Stimulated activated CD4-positive, alpha-beta T cell treated with anti-CD3 and anti-CD28 coated beads, Interleukin-1b, Interleukin-23, amount 100 ng/mL, for 1 hour (primary cell): ENCODE results near the gene CENPX.

ENCODE experiments used
- DNase-seq, 2 donors: peaks; one replicate each; pipeline ENCODE4 v3.0.0-alpha.2; 2020; ENCODE audit warnings: low read depth in 2 of 2

CENPX gene

DNA sequence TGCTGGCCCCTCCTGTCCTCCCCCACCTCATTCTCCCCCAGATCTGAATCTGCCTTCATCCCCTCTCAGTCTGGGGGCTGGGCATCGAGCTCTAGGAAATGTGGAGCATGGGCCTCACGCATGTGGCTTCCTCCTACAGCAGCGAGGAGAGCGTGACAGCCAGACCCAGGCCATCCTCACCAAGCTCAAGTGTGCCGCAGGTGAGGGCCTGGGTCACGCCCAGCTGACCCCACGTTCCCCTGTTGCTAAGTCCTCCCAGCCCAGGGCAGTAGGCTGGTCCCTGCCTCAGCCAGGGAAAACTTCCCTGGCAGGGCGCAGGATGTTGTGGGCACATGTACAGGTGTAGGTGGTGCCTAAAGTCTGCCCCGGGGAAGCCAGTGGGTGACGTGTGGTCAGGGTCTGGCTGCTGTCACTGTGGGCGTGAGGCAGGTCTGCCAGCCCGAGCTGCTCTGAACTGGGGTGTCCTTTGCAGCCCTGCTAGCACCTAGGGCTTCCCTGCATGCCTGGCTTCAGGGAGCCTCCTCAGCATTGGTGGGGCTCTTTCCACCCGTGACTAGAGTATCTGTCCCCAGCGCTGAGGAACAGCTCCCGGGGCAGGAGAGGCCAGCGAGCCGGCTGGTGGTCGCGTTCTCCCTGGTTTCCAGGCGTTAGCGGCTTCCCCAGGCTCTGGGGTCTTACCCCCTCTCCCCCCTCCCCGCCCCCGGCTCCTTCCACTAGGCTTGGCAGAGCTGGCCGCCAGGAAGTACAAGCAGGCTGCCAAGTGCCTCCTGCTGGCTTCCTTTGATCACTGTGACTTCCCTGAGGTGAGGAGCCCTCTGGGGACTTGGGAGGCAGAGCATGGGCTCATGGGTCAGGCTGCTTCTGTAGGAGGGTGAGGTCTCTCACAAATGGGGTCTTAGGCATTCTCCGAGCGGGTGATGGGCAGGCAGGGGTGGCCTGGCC is 32.6 kb upstream of the CENPX start:
- no peak for DNase-seq

DNA sequence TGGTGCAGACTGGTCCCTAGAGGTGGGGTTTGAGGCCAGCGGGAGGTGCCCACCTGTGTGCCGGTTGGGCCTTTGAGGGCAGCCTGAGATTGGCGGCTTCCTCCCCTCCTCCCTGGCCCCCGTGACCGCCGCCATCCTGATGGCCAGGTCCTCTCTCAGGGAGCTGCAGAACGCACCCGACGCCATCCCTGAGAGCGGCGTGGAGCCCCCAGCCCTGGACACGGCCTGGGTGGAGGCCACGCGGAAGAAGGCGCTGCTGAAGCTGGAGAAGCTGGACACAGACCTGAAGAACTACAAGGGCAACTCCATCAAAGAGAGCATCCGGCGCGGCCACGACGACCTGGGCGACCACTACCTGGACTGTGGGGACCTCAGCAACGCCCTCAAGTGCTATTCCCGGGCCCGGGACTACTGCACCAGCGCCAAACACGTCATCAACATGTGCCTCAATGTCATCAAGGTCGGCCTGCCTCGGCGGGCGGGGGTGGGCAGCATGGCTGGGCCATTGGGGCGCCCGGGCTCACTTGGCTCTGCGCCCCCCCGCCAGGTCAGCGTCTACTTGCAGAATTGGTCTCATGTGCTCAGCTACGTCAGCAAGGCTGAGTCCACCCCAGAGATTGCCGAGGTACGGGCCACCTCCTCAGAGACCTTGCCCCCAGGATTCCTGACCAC is 31.8 kb upstream of the CENPX start:
- DNase-seq, result no peak

DNA sequence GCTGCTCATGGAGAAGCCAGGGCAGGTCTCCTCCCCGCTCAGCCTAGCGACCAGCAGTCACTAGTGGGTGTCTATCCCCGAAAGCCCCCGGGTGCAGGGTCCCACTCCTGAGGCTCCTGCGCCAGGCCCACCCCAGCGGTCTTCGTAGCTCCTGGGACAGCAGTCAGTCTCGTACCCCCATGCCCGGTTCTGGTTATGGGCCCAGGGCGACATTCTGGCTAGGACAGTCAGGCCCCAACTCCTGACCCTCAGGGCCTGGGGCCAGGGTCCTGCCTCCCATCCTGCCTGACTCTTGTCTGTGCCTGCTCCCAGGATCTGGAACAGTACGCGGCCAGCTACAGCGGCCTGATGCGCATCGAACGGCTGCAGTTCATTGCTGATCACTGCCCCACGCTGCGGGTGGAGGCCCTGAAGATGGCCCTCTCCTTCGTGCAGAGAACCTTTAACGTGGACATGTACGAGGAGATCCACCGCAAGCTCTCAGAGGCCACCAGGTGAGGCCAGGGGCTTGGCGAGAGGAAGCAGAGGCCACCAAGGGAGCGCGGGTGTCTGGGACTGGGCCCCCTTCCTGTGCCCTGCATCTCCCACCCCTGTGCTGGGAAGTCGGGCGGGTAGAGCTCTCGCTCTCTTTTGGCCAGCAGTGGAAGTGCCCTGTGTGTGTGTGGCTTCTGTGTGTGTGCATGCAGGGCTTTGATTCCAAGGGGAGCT is 31.0 kb upstream of the CENPX start:
- DNase-seq, result no peak

DNA sequence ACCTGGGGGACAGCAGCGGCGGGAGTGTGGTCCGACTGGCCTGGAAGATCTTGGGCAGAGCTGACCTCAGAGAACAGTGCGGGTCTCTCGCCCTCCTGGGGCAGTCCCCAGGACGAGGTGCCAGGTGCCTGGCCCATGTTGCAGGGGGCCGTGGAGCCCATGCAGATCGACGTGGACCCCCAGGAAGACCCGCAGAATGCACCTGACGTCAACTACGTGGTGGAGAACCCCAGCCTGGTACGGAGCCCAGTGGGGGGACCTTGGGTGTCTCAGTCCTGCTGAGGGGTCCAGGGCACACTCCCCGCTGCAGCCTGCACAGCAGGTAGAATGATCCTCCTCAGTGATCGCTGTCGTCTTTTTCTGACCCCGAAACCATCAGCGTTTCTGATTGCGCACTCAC is 30.5 kb upstream of the CENPX start:
- no peak for DNase-seq

DNA sequence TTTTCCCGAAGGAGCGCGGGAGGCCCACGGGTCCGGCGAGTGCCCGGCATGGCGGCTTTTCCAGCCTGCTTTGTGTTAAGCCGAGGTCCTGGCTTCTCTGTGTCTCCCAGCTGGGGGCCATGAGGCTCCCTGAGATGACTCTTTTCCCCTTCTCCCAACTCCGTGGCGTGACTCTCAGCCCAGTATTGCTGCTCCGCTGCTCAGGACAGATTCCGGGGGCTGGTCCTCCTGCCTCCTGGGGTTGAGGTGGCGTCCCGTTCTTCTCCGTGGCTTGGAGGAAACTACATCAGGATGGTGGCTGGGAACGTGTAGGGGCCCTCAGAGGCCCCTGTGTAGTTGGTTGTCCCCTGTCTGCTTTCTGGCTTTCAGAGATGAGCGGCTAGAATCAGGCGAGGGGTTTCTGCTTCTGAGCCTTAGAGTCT is 30.0 kb upstream of the CENPX start:
- DNase-seq, result no peak

DNA sequence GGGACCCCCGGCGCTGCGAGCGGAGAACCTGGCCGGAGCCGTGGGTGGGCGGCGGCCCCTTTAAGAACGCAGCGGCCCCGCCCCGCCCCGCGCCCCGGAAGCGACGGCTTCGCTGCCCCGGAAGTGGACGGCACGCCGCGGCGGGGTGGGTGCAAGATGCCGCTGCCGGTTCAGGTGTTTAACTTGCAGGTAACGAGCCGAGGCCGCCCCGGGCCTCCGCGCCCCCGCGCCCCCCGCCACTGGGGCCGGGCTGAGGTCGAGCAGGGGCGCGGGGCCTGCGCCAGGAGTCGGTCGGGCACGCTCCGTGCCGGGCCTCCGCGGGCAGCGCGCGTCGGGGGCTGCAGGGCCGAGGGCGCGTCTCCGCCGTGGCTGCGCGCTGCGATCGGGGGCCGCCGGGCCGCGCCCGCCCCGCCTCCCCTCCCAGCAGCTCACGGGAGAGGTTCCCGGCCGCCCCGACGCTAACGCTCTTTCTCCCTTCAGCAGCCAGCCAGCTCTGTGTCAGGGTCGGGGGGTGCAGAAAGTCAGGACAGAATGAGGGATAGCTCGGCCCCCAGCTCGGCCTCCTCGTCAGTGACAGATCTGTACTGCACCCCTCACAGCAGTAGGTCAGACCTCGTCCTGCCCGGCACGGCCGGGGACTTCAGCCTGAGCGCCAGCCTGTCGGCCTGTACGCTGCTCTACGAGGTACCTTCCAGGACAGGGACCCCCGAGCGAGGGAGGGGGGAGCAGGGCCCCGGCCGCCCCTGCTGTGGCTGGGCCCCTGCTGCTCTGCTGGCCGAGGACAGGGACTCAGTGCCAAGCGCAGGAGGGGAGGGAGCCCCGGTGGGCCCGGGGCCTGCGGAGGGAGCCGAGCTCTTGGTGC is 29.3 kb upstream of the CENPX start, which contains the start of the genes GPS1 and RFNG:
TSS of gene GPS1 (plus strand) at position 123 of the 862 bp plus-strand sequence. CDS start at position 157, 34 bp downstream.
TSS of gene RFNG (minus strand) at position 36 of the 862 bp plus-strand sequence. CDS start 45 bp downstream, outside the sequence.
- peak; percentile 53 to 75 for DNase-seq

DNA sequence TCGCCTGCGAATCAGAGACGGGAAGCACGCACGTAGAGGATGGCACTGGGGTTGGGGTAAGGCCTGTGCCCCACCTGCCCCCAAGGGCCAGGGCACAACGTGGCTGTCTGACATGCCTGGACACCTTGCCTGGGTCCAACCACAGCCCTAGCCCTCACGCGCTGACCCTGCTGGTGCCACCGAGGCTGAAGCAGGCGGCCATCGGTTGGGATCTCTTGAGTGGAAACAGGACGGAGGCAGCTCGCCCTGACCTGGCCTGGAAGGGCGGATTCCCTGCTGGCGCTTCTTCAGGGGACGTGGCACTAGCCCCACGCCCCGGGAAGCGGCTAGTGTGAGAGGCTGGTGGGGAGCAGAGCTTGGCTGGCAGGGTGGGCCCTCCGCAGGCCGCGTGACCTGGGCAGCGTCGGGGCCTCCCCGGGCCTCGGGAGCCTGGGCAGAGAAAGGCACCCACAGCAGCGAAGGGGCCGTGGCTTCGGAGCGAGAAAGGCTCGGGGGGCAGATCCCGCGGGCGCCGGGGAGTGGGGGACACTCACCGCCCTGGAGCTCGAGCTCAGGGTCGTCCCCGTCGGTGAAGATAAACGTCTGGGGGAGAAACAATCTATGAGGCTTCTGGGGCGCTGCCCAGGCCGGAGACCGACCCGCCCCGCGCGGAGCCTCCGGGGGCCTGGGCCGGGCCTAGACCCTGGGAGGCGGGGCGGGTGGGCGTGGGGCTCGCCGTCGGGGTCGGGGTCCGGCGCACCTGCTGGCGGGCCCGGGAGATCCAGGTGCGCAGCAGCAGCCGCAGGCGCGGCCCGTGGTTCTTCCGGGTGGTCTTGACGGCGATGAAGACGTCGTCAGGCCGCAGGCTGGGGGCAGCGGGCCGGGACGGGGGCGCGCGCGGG is 28.3 kb upstream of the CENPX start:
- DNase-seq, result no peak

DNA sequence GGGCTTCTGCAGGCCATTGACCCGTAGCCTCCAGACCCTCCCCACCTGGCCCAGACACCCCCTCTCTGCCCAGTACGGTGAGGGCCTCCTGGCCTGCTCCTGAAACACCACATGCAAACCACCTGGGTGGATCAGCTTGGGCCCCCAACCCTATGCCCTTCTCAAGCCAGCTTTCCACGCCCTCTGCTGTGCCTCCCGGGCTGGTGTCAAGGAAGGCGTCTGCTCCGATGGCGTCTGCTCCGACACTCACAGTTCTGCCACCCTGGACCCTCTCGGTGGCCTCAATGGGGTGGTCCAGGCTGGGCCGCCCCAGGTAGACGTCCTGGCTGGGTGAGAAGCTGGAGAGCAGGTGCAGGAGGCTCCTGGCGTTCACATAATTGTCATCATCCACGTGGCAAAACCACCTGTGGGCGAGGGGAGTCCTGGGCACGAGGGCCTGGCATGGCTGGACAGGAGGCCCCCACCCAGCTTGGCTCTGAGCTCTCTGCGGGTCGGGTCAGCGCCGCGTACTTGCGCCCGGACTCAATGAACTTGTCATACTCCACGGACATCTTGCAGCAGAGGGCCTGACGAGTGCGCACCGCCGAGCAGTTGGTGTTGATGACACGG is 27.6 kb upstream of the CENPX start:
- DNase-seq, result no peak

DNA sequence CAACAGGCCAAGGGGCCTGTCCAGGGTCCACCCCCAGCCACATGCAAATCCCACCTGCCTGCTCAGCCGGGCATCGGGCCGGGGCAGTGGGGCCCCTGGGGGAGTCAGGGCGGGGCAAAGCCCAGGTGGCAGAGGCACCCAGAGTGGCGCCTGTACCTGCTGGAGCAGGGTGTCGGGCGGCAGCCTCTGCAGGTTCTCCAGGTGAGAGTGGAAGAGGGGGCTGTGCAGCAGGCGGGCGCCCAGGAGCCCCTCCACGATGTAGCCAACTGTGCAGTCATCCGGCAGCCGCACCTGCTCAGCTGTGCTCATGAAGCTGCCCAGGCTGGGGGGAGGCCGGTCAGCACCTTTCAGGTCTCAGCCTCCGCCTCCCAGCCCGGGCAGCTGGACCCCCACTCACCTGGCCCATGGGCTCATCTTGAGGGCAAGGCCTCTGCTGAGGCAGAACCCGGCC is 26.9 kb upstream of the CENPX start:
- no peak for DNase-seq

DNA sequence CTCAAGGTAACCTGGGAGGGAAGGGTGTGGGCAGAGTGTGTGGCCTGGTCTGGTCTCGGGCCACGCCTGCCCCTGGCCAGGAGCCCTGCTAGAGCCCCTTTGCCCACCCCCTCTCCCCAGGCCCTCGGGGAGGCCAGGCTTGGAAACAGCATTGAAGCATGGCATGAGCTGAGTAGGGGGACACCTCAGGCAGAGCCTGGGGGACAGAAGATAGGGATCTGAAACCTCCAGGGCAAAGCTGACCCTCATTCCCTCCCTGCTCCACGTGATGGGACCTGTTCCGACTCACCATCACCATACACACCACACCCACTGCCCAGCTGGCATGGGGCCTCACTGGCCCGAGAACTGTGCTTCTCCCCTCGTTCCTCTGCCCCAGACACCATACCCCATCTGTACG is 26.4 kb upstream of the CENPX start:
- DNase-seq, result no peak

DNA sequence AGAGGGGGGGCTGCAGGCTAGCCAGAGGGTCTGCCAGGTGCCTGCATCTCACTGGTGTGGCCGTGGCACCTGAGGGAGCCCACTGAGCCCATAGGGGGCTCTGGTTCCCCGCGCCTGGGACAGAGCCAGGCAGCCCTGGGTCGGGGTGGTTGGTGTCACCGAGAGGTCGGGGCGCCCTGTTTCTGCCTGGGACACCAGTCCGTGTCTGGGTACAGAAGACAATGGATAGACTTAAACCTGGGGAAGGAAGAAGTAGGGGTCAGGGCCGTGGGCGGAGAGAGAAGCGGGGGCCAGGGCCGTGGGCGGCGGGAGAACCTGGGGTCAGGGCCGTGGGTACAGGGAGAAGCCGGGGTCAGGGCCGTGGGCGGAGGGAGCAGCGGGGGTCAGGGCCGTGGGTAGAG is 25.9 kb upstream of the CENPX start:
- no peak for DNase-seq

DNA sequence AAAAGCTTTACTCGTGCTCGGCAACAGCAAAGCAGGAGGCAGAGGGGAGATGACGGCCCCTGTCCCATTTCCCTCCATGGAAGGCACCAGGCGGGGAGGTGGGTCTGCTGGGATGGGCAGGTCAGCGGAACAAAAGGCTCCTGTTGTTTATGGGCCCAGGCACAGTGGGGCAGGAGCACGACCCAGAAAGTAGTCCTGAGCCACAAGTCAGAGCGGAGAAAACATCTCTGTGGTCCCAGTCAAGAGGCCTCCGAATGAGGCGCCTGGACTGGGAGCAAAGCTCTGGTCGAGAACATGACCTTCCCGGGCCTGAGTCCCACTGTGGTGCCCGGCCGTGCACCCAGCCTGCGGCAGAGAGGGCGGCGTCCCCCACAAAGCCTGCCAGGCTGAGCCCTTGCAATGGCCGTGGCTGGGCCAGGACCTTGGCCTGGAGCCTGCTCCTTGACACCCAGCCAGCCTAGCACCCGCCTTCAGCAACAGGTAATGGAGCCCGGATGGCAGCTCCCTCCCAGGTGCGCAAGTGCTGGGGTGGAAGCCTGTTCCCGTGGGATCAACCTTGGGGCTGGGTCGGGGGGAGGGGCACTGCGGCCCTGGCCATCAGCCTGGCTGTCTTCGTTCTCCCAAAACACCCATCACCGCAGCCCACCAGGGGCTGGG is 25.4 kb upstream of the CENPX start:
- DNase-seq, result no peak

DNA sequence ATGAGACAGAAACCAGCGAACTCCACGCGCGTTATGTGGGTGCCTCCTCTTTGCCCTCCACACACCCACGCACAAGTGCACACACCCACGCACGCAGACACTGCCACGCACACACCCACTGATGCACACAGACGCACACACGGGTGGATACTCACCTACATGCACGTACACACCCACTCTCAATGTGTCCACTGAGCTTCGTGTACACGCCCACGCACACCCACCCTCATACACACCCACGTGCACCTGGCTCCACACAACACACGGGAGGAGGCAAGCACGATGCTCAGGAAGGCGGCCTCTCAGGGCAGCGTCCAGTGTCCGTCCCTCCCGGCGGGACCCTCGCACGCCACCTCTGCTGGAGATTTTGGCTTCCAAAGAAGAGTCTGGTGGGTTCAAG is 24.7 kb upstream of the CENPX start:
- no peak for DNase-seq

DNA sequence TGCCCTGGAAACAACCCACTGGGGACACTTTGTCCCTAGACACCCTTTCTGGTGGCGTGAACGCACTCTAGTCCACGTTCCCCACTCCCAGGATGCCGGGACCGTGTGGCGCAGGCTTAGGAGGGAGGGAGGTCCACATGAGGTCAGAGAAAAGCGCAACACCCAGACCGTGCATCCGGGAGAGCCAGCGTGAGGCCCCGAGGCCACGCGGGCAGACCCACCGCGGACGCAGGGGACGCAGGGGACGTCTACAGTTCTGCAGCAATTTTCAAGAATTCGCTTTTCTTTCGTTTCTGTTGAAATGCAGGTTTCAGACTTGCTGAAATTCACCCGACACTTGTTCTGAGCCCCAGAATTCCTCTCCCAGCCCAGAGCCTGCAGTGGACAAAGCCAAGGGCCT is 24.2 kb upstream of the CENPX start:
- no peak for DNase-seq

DNA sequence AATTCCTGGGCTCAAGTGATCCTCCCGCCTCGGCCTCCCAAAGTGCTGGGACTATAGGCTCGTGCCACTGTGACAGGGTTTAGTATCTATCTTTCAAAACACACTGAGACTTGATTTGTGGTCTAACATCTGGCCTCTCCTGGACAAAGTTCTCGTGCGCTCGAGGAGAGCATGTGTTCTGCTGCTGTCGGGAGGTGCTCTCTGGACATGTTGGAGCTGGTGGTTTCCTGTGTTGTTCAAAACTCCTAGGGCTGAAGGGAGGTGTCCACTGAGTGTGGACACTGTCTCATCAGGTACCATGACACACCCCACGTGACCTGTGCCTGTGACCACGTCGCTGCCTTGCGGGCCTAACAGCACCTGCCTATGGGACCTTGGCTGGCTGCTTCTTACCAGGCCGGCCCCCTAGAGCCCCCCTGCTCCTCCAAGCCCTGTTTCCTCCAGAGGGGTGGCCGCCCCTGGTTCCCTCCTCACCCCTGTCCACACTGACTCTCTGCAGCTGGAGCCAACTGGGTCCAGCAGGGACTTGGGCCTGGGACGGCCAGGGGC is 23.3 kb upstream of the CENPX start:
- DNase-seq, result no peak

DNA sequence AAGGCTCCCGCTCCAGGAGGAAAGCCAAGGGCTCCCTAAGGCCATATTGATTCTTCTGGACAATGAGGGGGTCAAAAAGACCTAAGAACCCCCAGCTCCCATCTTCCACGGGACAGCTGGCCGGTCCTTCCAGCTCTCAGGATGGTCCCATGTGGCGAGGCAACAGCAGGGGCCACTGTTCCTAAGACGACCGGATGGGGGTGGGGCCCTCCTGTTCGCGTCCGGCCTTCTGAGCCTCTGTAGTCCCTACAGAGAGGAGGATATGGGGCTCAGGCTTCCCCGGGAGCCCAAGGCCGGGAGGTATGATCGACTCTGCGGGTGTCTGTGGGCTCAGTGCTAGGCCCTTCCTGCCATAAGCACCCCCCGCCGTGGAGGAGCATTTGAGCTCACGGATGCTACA is 20.8 kb upstream of the CENPX start:
- no peak for DNase-seq

DNA sequence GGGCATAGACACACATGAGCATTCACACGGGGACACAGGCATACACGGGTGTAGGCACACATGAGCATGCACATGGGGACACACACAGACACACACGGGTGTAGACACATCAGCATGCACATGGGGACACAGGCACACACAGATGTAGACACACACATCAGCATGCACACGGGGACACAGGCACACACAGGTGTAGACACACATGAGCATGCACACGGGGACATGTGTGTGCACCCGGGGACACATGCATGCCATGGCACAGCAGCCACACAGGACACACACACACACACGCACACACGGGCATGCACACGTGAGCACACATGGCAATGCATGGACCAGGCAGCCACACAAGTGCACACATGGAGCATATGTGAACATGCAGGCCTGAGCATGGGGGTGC is 20.0 kb upstream of the CENPX start:
- no peak for DNase-seq

DNA sequence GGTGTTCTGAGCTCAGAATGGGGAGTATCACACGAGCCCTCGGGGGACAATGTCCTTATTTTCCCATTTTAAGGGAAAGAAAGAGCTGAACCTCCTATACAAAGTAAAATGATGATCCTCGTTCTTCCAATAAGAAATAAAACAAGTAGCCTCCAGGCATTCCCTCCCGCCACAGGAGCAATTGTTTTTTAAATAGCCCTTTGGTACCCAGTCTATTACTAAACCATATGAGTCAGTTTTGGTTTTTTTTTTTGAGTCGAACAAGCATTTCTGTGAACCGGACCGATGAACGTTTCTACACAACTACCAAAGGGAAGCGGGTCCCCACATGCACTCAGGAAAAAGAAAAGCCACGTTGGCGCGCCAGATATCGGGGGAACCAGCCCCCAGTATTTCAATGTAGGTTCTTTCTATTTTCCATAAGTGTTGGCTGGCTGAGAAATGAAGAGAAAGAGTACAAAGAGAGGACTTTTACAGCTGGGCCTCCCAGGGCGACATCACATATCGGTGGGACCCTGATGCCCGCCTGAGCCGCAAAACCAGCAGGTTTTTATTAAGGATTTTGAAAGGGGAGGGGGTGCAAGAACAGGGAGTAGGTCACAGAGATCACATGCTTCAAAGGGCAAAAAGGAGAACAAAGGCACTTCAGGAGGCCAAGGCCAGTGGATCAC is 18.6 kb upstream of the CENPX start:
- no peak for DNase-seq
